Measurements from ENCODE around the gene HCCS.

The HCCS gene

DNA sequence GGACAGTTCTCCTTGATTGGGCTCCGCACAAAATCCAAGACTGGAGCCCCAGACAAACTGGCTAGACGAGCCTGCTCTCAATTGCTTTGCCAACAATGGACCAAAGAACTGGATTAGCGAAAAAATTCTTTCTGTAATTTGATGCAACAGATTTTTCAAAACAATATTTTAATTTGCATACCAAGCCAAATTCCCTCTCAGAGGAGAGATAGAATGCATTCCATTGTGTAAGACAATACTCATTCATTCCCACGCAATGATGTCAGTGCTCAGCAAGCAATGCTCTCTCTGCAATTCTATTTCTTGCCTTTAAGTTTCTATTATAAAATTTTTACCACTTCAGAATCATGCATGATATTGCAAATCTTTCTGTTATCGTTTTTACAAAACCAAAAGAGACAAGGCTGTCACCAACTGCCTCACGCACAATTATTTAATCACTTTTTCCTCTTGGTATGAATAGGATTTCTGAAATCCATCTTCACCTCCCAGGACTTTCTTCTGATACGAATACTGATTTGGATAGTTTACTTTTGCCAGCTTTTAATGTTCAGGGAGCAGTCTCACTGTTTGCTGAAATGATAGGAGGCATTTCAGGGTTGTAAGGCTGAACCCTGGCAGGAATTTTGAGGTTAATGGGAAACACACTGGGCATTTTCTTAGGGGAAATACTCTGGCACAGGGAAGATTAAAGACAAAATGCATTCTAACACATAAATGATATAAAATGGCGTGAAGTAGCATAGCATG, 46.1 kb upstream of the HCCS start:
- ATAC-seq = peak; percentile 98
- TF ChIP-seq CREB5 (CRISPR knock-in tag; IDR thresholded peaks at IDR 0.05; ENCODE audit: low read depth) = peak; percentile 52; the same call in 1 of the 2 replicates
- no peak for TF ChIP-seq ZC3H10 (CRISPR knock-in tag; IDR thresholded peaks at IDR 0.05)
- no peak for TF ChIP-seq RARB (CRISPR knock-in tag; IDR thresholded peaks at IDR 0.05)
- TF ChIP-seq ZFP30 (CRISPR knock-in tag; IDR thresholded peaks at IDR 0.05) = no peak
- peak; percentile 77 for TF ChIP-seq ISL1 (CRISPR knock-in tag; IDR thresholded peaks at IDR 0.05)

DNA sequence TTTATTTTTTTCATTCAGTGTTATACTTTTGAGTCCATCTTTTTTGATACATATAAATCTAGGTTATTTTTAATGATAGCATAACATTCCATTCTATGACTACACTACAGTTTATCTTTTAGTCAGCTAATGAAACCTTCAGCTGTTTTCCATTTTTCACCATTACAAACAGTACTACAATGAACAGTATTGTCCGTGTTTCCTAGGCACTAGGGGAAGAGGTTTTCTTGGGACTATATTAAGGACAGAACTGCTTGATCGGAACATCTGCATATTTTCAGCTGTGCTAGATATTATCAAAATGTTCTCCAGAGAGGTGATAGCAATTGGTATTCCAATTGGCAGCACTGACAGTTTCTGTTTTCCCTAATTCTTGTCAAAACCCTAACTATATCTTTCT, 44.3 kb upstream of the HCCS start:
- no peak for ATAC-seq
- no peak for TF ChIP-seq ESRRG (CRISPR knock-in tag; IDR thresholded peaks at IDR 0.05)
- no peak for TF ChIP-seq ARNTL (CRISPR knock-in tag; IDR thresholded peaks at IDR 0.05; ENCODE audit: borderline replicate concordance, low read depth)
- TF ChIP-seq CSDC2 (CRISPR knock-in tag; IDR thresholded peaks at IDR 0.05) = no peak
- TF ChIP-seq GLIS3 (CRISPR knock-in tag; IDR thresholded peaks at IDR 0.05) = no peak
- TF ChIP-seq, protein P1, sequence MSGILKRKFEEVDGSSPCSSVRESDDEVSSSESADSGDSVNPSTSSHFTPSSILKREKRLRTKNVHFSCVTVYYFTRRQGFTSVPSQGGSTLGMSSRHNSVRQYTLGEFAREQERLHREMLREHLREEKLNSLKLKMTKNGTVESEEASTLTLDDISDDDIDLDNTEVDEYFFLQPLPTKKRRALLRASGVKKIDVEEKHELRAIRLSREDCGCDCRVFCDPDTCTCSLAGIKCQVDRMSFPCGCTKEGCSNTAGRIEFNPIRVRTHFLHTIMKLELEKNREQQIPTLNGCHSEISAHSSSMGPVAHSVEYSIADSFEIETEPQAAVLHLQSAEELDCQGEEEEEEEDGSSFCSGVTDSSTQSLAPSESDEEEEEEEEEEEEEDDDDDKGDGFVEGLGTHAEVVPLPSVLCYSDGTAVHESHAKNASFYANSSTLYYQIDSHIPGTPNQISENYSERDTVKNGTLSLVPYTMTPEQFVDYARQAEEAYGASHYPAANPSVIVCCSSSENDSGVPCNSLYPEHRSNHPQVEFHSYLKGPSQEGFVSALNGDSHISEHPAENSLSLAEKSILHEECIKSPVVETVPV (CRISPR knock-in tag; IDR thresholded peaks at IDR 0.05) = no peak
- TF ChIP-seq ZNF8 (CRISPR knock-in tag; IDR thresholded peaks at IDR 0.05) = no peak
- TF ChIP-seq ZFP3 (CRISPR knock-in tag; IDR thresholded peaks at IDR 0.05) = no peak
- no peak for TF ChIP-seq BACH2 (CRISPR knock-in tag; IDR thresholded peaks at IDR 0.05; ENCODE audit: borderline replicate concordance)
- TF ChIP-seq RARB (CRISPR knock-in tag; IDR thresholded peaks at IDR 0.05) = no peak
- TF ChIP-seq, protein P2, sequence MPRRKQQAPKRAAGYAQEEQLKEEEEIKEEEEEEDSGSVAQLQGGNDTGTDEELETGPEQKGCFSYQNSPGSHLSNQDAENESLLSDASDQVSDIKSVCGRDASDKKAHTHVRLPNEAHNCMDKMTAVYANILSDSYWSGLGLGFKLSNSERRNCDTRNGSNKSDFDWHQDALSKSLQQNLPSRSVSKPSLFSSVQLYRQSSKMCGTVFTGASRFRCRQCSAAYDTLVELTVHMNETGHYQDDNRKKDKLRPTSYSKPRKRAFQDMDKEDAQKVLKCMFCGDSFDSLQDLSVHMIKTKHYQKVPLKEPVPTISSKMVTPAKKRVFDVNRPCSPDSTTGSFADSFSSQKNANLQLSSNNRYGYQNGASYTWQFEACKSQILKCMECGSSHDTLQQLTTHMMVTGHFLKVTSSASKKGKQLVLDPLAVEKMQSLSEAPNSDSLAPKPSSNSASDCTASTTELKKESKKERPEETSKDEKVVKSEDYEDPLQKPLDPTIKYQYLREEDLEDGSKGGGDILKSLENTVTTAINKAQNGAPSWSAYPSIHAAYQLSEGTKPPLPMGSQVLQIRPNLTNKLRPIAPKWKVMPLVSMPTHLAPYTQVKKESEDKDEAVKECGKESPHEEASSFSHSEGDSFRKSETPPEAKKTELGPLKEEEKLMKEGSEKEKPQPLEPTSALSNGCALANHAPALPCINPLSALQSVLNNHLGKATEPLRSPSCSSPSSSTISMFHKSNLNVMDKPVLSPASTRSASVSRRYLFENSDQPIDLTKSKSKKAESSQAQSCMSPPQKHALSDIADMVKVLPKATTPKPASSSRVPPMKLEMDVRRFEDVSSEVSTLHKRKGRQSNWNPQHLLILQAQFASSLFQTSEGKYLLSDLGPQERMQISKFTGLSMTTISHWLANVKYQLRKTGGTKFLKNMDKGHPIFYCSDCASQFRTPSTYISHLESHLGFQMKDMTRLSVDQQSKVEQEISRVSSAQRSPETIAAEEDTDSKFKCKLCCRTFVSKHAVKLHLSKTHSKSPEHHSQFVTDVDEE (CRISPR knock-in tag; IDR thresholded peaks at IDR 0.05) = no peak
- no peak for TF ChIP-seq CREB5 (CRISPR knock-in tag; IDR thresholded peaks at IDR 0.05; ENCODE audit: low read depth)
- no peak for TF ChIP-seq ZFP30 (CRISPR knock-in tag; IDR thresholded peaks at IDR 0.05)
- TF ChIP-seq, protein P3, sequence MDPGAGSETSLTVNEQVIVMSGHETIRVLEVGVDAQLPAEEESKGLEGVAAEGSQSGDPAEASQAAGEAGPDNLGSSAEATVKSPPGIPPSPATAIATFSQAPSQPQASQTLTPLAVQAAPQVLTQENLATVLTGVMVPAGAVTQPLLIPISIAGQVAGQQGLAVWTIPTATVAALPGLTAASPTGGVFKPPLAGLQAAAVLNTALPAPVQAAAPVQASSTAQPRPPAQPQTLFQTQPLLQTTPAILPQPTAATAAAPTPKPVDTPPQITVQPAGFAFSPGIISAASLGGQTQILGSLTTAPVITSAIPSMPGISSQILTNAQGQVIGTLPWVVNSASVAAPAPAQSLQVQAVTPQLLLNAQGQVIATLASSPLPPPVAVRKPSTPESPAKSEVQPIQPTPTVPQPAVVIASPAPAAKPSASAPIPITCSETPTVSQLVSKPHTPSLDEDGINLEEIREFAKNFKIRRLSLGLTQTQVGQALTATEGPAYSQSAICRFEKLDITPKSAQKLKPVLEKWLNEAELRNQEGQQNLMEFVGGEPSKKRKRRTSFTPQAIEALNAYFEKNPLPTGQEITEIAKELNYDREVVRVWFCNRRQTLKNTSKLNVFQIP (CRISPR knock-in tag; IDR thresholded peaks at IDR 0.05; ENCODE audit: borderline replicate concordance, low read depth) = no peak
- no peak for TF ChIP-seq ZC3H10 (CRISPR knock-in tag; IDR thresholded peaks at IDR 0.05)
- TF ChIP-seq PPARA (CRISPR knock-in tag; IDR thresholded peaks at IDR 0.05; ENCODE audit: borderline replicate concordance) = no peak
- no peak for TF ChIP-seq TCF4 (CRISPR knock-in tag; IDR thresholded peaks at IDR 0.05; ENCODE audit: borderline replicate concordance)
- no peak for TF ChIP-seq ISL1 (CRISPR knock-in tag; IDR thresholded peaks at IDR 0.05)
- TF ChIP-seq ZNF70 (CRISPR knock-in tag; IDR thresholded peaks at IDR 0.05) = no peak
- no peak for TF ChIP-seq SNAI2 (CRISPR knock-in tag; IDR thresholded peaks at IDR 0.05)
- no peak for TF ChIP-seq TOX (CRISPR knock-in tag; IDR thresholded peaks at IDR 0.05; ENCODE audit: borderline replicate concordance)

GRCh38 chrX:11073381-11073780, 37.8 kb upstream of the HCCS start:
- ATAC-seq = no peak
- TF ChIP-seq ZC3H10 (CRISPR knock-in tag; IDR thresholded peaks at IDR 0.05) (no peak), OSR1 (CRISPR knock-in tag; IDR thresholded peaks at IDR 0.05) (no peak), CREB5 (CRISPR knock-in tag; IDR thresholded peaks at IDR 0.05; ENCODE audit: low read depth) (no peak), TCF4 (CRISPR knock-in tag; IDR thresholded peaks at IDR 0.05; ENCODE audit: borderline replicate concordance) (no peak), RARB (CRISPR knock-in tag; IDR thresholded peaks at IDR 0.05) (no peak), SNAI2 (CRISPR knock-in tag; IDR thresholded peaks at IDR 0.05) (no peak), TOX (CRISPR knock-in tag; IDR thresholded peaks at IDR 0.05; ENCODE audit: borderline replicate concordance) (no peak), BACH2 (CRISPR knock-in tag; IDR thresholded peaks at IDR 0.05; ENCODE audit: borderline replicate concordance) (no peak), ZFP30 (CRISPR knock-in tag; IDR thresholded peaks at IDR 0.05) (no peak)
- TF ChIP-seq, protein P1 (CRISPR knock-in tag; IDR thresholded peaks at IDR 0.05) = no peak
